GM23338 (cell line): ENCODE measurements around the gene GCDH. TPM values are rescaled to one million over a fixed set of nuclear protein-coding genes. Genes with fewer than 3 reads are reported as not detected.

Source experiments
- ATAC-seq: fragments of 200-7000 bp; cut with Tn5 transposase; 3 replicates; pipeline ENCODE4 v1.9.1; 2020
- DNase-seq: peaks from one replicate; pipeline ENCODE4 v3.0.0-alpha.2; 2015; ENCODE audit warnings: low spot score
- H2AFZ ChIP-seq: fragments of 200-600 bp; sonication (generic); 2 replicates; pipeline ENCODE4 v1.8.0; 2016; ENCODE audit warnings: antibody characterized with exemption, mild to moderate bottlenecking, moderate library complexity
- H3F3A ChIP-seq: fragments of 200-600 bp; sonication (generic); replicated peaks from 2 replicates; pipeline ENCODE4 v1.8.0; 2017; ENCODE audit warnings: antibody characterized with exemption, mixed run types, low read depth
- H3K27ac ChIP-seq: fragments of 200-600 bp; sonication (generic); 2 replicates; pipeline ENCODE4 v1.6.1; 2016; ENCODE audit warnings: low read depth
- H3K27me3 ChIP-seq: fragments of 200-600 bp; sonication (generic); 2 replicates; pipeline ENCODE4 v1.8.0; 2016; ENCODE audit warnings: mild to moderate bottlenecking, mixed run types, moderate library complexity; ENCODE audit not compliant: insufficient read depth
- H3K36me3 ChIP-seq: fragments of 200-600 bp; sonication (generic); 2 replicates; pipeline ENCODE4 v1.8.0; 2016; ENCODE audit warnings: mild to moderate bottlenecking; ENCODE audit not compliant: insufficient read depth
- H3K4me1 ChIP-seq: fragments of 200-600 bp; sonication (generic); 2 replicates; pipeline ENCODE4 v1.8.0; 2016; ENCODE audit warnings: mild to moderate bottlenecking, moderate library complexity; ENCODE audit not compliant: insufficient read depth
- H3K4me2 ChIP-seq: fragments of 200-600 bp; sonication (generic); 2 replicates; pipeline ENCODE4 v1.7.1; 2017; ENCODE audit warnings: mixed run types
- H3K4me3 ChIP-seq: fragments of 200-600 bp; sonication (generic); 2 replicates; pipeline ENCODE4 v1.6.1; 2016; ENCODE audit warnings: mixed run types
- H3K79me2 ChIP-seq: fragments of 200-600 bp; sonication (generic); replicated peaks from 2 replicates; pipeline ENCODE4 v1.8.0; 2017; ENCODE audit warnings: mild to moderate bottlenecking; ENCODE audit not compliant: insufficient read depth
- H3K9me2 ChIP-seq: fragments of 200-600 bp; sonication (generic); 2 replicates; pipeline ENCODE4 v1.8.0; 2017; ENCODE audit not compliant: insufficient read depth
- H4K20me1 ChIP-seq: fragments of 200-600 bp; sonication (generic); replicated peaks from 2 replicates; pipeline ENCODE4 v1.8.0; 2017; ENCODE audit warnings: mild to moderate bottlenecking; ENCODE audit not compliant: insufficient read depth
- H3K27ac Mint-ChIP-seq: 2 replicates; pipeline ENCODE4 v1.8.0; 2020; ENCODE audit warnings: inconsistent platforms, mild to moderate bottlenecking, moderate library complexity, mixed read lengths
- H3K27me3 Mint-ChIP-seq: 3 replicates; pipeline ENCODE4 v1.8.0; 2022; ENCODE audit warnings: low read depth, mild to moderate bottlenecking, moderate library complexity, mixed read lengths, inconsistent platforms; ENCODE audit not compliant: insufficient read depth, poor library complexity
- H3K36me3 Mint-ChIP-seq: 3 replicates; pipeline ENCODE4 v1.8.0; 2021; ENCODE audit warnings: low read depth, mild to moderate bottlenecking, inconsistent platforms, moderate library complexity, mixed read lengths
- H3K4me1 Mint-ChIP-seq: 3 replicates; pipeline ENCODE4 v1.8.0; 2020; ENCODE audit warnings: mild to moderate bottlenecking, inconsistent platforms, mixed read lengths
- H3K4me3 Mint-ChIP-seq: 3 replicates; pipeline ENCODE4 v1.8.0; 2021; ENCODE audit warnings: moderate library complexity, mild to moderate bottlenecking, inconsistent platforms, mixed read lengths
- H3K9me3 Mint-ChIP-seq: 3 replicates; pipeline ENCODE4 v1.8.0; 2020; ENCODE audit warnings: moderate library complexity, mild to moderate bottlenecking, inconsistent platforms, mixed read lengths
- CREB1 ChIP-seq: fragments of 250-450 bp; sonication (Bioruptor Pico); IDR thresholded peaks from 2 replicates; pipeline ENCODE4 v1.5.0; 2020; ENCODE audit warnings: low read depth, mild to moderate bottlenecking, moderate library complexity
- EZH2 ChIP-seq: fragments of 200-600 bp; sonication (generic); IDR thresholded peaks from one replicate; pipeline ENCODE4 v1.8.0; 2017; ENCODE audit warnings: antibody characterized with exemption, mild to moderate bottlenecking, low read depth; ENCODE audit not compliant: unreplicated experiment
- EZH2phosphoT487 ChIP-seq: fragments of 200-600 bp; sonication (generic); IDR thresholded peaks from one replicate; pipeline ENCODE4 v1.8.1; 2018; ENCODE audit warnings: antibody characterized with exemption; ENCODE audit not compliant: unreplicated experiment
- JUNB ChIP-seq: IDR thresholded peaks from one replicate; pipeline ENCODE4 v1.6.1; 2016; ENCODE audit warnings: antibody characterized with exemption; ENCODE audit not compliant: unreplicated experiment
- NANOG ChIP-seq: IDR thresholded peaks from 2 replicates; pipeline ENCODE4 v1.6.1; 2016; ENCODE audit warnings: antibody characterized with exemption, borderline replicate concordance
- POLR2AphosphoS5 ChIP-seq: IDR thresholded peaks from 2 replicates; pipeline ENCODE4 v1.6.1; 2016; ENCODE audit warnings: antibody characterized with exemption, low read depth
- STAT1 ChIP-seq: IDR thresholded peaks from one replicate; pipeline ENCODE4 v1.6.1; 2016; ENCODE audit warnings: antibody characterized with exemption; ENCODE audit not compliant: unreplicated experiment
- ZNF114 ChIP-seq: fragments of 250-450 bp; sonication (Bioruptor Pico); IDR thresholded peaks from 2 replicates; pipeline ENCODE4 v1.5.0; 2020; ENCODE audit warnings: mild to moderate bottlenecking, moderate library complexity
- ZNF331 ChIP-seq: fragments of 250-450 bp; sonication (Bioruptor Pico); IDR thresholded peaks from 2 replicates; pipeline ENCODE4 v1.5.0; 2020; ENCODE audit warnings: low read depth, mild to moderate bottlenecking, moderate library complexity
- polyA plus RNA-seq: library from polyadenylated mRNA; unstranded; fragments of >200 nt; fragmentation: Nextera tagmentation; extraction: Ambion mirVana; gene quantifications from 2 replicates; pipeline ENCODE4 v1.2.1, GENCODE V29; 2016
- total RNA-seq: library from RNA; depleted of rRNA; stranded (reverse); fragments of >200 nt; shearing (Covaris generic); gene quantifications from 2 replicates; pipeline ENCODE4 v1.2.3, GENCODE V29; 2014
- TF ChIP-seq, protein P1 (sequence below): fragments of 250-450 bp; sonication (Bioruptor Pico); IDR thresholded peaks from 2 replicates; pipeline ENCODE4 v1.5.0; 2020; ENCODE audit warnings: mild to moderate bottlenecking, moderate library complexity
- TF ChIP-seq, protein P2 (sequence below), 2 experiments: fragments of 200-600 bp in 1 of 2; sonication (generic) in 1 of 2; conservative IDR thresholded peaks; 2 replicates each; pipeline versions ENCODE4 v1.5.1 to v1.6.1; 2016 to 2017; ENCODE audit warnings: antibody characterized with exemption in 2 of 2, low read depth in 2 of 2, mild to moderate bottlenecking in 2 of 2, moderate library complexity in 1 of 2
- TF ChIP-seq, protein P3 (sequence below): IDR thresholded peaks from 2 replicates; pipeline ENCODE4 v1.6.1; 2016; ENCODE audit warnings: antibody characterized with exemption

Gene GCDH
- total and polyA plus RNA-seq, 2 experiments from 2014 or later, result 54.1 to 99.8 TPM

DNA sequence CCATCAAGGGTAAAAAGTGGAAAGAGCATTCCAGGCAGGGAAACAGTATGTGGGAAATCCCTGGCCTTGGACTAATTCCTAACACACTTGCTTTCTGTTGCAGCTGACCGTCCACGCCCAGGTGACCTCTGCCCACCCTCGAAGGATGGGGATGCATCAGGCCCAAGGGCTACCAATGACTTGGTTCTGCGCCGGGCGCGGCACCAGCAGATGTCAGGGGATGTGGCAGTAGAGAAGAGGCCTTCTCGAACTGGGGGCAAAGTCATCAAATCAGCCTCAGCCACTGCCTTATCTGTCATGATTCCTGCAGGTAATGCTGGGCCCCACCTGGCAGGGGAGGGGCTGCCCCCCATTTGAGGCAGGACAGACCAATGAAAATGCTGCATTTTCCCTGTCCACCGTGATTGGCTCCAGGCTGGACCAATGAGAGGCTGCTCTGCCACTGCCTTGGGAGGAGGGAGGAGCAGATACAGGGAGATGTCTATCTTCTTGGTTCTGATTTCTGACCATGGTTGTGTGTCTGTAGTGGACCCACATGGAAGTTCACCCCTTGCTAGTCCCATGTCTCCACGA lies 22.3 kb upstream of the GCDH start (continued):
- TF ChIP-seq, protein P1, sequence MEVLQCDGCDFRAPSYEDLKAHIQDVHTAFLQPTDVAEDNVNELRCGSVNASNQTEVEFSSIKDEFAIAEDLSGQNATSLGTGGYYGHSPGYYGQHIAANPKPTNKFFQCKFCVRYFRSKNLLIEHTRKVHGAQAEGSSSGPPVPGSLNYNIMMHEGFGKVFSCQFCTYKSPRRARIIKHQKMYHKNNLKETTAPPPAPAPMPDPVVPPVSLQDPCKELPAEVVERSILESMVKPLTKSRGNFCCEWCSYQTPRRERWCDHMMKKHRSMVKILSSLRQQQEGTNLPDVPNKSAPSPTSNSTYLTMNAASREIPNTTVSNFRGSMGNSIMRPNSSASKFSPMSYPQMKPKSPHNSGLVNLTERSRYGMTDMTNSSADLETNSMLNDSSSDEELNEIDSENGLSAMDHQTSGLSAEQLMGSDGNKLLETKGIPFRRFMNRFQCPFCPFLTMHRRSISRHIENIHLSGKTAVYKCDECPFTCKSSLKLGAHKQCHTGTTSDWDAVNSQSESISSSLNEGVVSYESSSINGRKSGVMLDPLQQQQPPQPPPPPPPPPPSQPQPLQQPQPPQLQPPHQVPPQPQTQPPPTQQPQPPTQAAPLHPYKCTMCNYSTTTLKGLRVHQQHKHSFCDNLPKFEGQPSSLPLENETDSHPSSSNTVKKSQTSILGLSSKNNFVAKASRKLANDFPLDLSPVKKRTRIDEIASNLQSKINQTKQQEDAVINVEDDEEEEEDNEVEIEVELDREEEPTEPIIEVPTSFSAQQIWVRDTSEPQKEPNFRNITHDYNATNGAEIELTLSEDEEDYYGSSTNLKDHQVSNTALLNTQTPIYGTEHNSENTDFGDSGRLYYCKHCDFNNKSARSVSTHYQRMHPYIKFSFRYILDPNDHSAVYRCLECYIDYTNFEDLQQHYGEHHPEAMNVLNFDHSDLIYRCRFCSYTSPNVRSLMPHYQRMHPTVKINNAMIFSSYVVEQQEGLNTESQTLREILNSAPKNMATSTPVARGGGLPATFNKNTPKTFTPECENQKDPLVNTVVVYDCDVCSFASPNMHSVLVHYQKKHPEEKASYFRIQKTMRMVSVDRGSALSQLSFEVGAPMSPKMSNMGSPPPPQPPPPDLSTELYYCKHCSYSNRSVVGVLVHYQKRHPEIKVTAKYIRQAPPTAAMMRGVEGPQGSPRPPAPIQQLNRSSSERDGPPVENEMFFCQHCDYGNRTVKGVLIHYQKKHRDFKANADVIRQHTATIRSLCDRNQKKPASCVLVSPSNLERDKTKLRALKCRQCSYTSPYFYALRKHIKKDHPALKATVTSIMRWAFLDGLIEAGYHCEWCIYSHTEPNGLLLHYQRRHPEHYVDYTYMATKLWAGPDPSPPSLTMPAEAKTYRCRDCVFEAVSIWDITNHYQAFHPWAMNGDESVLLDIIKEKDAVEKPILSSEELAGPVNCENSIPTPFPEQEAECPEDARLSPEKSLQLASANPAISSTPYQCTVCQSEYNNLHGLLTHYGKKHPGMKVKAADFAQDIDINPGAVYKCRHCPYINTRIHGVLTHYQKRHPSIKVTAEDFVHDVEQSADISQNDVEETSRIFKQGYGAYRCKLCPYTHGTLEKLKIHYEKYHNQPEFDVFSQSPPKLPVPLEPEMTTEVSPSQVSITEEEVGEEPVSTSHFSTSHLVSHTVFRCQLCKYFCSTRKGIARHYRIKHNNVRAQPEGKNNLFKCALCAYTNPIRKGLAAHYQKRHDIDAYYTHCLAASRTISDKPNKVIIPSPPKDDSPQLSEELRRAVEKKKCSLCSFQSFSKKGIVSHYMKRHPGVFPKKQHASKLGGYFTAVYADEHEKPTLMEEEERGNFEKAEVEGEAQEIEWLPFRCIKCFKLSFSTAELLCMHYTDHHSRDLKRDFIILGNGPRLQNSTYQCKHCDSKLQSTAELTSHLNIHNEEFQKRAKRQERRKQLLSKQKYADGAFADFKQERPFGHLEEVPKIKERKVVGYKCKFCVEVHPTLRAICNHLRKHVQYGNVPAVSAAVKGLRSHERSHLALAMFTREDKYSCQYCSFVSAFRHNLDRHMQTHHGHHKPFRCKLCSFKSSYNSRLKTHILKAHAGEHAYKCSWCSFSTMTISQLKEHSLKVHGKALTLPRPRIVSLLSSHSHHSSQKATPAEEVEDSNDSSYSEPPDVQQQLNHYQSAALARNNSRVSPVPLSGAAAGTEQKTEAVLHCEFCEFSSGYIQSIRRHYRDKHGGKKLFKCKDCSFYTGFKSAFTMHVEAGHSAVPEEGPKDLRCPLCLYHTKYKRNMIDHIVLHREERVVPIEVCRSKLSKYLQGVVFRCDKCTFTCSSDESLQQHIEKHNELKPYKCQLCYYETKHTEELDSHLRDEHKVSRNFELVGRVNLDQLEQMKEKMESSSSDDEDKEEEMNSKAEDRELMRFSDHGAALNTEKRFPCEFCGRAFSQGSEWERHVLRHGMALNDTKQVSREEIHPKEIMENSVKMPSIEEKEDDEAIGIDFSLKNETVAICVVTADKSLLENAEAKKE (CRISPR knock-in tag), result no peak
- TF ChIP-seq STAT1, result no peak
- no peak for TF ChIP-seq CREB1 (CRISPR knock-in tag)
- TF ChIP-seq ZNF331 (CRISPR knock-in tag), result no peak
- no peak for TF ChIP-seq POLR2AphosphoS5

DNA sequence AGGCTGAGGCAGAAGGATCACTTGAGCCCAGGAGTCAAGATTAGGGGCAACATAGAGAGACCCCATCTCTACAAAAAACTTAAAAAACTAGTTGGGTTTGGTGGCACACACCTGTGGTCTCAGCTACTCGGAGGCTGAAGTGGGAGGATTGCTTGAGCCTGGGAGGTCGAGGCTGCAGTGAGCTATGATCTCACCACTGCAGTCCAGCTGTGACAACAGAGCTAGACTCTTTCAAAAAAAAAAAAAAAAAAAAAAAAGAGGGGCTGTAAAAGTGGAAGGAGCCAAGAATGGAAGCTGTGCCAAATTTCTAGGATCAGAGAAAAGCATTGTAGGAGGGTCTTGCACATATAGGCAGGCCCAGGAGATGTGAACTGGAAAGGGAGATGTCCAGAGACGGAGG lies 19.3 kb upstream of the GCDH start:
- Mint-ChIP-seq H3K36me3 (peaks cover 50% of the 10 kb centered on the region), H3K4me1 (peaks cover 5% of the 10 kb centered on the region), H3K9me3 (peaks cover 13% of the 10 kb centered on the region), H3K27ac (no peak overlapping the region), H3K27me3 (peaks cover 8% of the 10 kb centered on the region), H3K4me3 (no peak overlapping the region)
- H3K27me3 ChIP-seq, result no peaks in the 10 kb centered on the region
- DNase-seq (no peak), ATAC-seq (no peak)
- peaks cover 7% of the 10 kb centered on the region for H3K4me1 ChIP-seq
- no peak overlapping the region for H3K27ac ChIP-seq
- H2AFZ ChIP-seq, result no peak overlapping the region
- H3K4me2 ChIP-seq, result no peak overlapping the region
- peaks cover 18% of the 10 kb centered on the region for H3F3A ChIP-seq
- H3K79me2 ChIP-seq, result no peaks in the 10 kb centered on the region
- no peaks in the 10 kb centered on the region; the same call in 1 of the 2 replicates for H4K20me1 ChIP-seq
- H3K4me3 ChIP-seq, result no peak overlapping the region
- H3K9me2 ChIP-seq, result no peaks in the 10 kb centered on the region
- H3K36me3 ChIP-seq, result no peaks in the 10 kb centered on the region
- TF ChIP-seq ZNF114 (CRISPR knock-in tag) (no peak), CREB1 (CRISPR knock-in tag) (no peak), NANOG (no peak), POLR2AphosphoS5 (no peak), ZNF331 (CRISPR knock-in tag) (no peak), STAT1 (no peak), JUNB (no peak), EZH2 (no peak), EZH2phosphoT487 (no peak)
- TF ChIP-seq, protein P2, sequence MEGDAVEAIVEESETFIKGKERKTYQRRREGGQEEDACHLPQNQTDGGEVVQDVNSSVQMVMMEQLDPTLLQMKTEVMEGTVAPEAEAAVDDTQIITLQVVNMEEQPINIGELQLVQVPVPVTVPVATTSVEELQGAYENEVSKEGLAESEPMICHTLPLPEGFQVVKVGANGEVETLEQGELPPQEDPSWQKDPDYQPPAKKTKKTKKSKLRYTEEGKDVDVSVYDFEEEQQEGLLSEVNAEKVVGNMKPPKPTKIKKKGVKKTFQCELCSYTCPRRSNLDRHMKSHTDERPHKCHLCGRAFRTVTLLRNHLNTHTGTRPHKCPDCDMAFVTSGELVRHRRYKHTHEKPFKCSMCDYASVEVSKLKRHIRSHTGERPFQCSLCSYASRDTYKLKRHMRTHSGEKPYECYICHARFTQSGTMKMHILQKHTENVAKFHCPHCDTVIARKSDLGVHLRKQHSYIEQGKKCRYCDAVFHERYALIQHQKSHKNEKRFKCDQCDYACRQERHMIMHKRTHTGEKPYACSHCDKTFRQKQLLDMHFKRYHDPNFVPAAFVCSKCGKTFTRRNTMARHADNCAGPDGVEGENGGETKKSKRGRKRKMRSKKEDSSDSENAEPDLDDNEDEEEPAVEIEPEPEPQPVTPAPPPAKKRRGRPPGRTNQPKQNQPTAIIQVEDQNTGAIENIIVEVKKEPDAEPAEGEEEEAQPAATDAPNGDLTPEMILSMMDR (conservative IDR thresholded peaks at IDR 0.05; ENCODE audit: low read depth in 2 of 2), result no peak
- TF ChIP-seq, protein P3, sequence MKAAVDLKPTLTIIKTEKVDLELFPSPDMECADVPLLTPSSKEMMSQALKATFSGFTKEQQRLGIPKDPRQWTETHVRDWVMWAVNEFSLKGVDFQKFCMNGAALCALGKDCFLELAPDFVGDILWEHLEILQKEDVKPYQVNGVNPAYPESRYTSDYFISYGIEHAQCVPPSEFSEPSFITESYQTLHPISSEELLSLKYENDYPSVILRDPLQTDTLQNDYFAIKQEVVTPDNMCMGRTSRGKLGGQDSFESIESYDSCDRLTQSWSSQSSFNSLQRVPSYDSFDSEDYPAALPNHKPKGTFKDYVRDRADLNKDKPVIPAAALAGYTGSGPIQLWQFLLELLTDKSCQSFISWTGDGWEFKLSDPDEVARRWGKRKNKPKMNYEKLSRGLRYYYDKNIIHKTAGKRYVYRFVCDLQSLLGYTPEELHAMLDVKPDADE, result no peak
